Central memory CD8-positive, alpha-beta T cell (primary cell): ENCODE measurements around the gene MYH15.

Experiments
- ATAC-seq: fragments of 150-1000 bp; cut with Tn5 transposase; replicated peaks from 2 replicates; pipeline ENCODE4 v1.10.0; 2022; ENCODE audit warnings: mild to moderate bottlenecking, moderate FRiP score, moderate number of reproducible peaks; ENCODE audit not compliant: poor library complexity, severe bottlenecking; ENCODE audit errors: extremely low read depth
- DNase-seq, 2 donors: peaks; one replicate each; pipeline ENCODE4 v3.0.0; 2021; ENCODE audit warnings: low spot score in 2 of 2
- H3K27ac Mint-ChIP-seq: one replicate; pipeline ENCODE4 v1.8.0; 2022; ENCODE audit warnings: low read depth, mild to moderate bottlenecking, moderate library complexity, mixed read lengths
- H3K27me3 Mint-ChIP-seq: one replicate; pipeline ENCODE4 v1.8.0; 2022; ENCODE audit warnings: mixed read lengths
- H3K36me3 Mint-ChIP-seq: one replicate; pipeline ENCODE4 v1.8.0; 2022; ENCODE audit warnings: mild to moderate bottlenecking, moderate library complexity, mixed read lengths; ENCODE audit not compliant: insufficient read depth
- H3K4me1 Mint-ChIP-seq: one replicate; pipeline ENCODE4 v1.8.0; 2022; ENCODE audit warnings: mixed read lengths
- H3K4me3 Mint-ChIP-seq: one replicate; pipeline ENCODE4 v1.8.0; 2022; ENCODE audit warnings: mild to moderate bottlenecking, moderate library complexity, mixed read lengths
- H3K9me3 Mint-ChIP-seq: one replicate; pipeline ENCODE4 v1.8.0; 2022; ENCODE audit warnings: mixed read lengths

MYH15 gene

GRCh38 chr3:108345492-108346205 is 164.7 kb downstream of the MYH15 start:
- Mint-ChIP-seq H3K36me3 (no peaks in the 10 kb centered on the region), H3K27ac (no peak overlapping the region), H3K4me3 (no peak overlapping the region), H3K27me3 (no peaks in the 10 kb centered on the region), H3K4me1 (no peaks in the 10 kb centered on the region), H3K9me3 (no peaks in the 10 kb centered on the region)
- DNase-seq (no peak), ATAC-seq (no peak)

GRCh38 chr3:108343491-108343890 is 166.9 kb downstream of the MYH15 start:
- ATAC-seq (no peak), DNase-seq (no peak)
- Mint-ChIP-seq H3K4me1 (no peaks in the 10 kb centered on the region), H3K27ac (no peak overlapping the region), H3K9me3 (no peaks in the 10 kb centered on the region), H3K4me3 (no peak overlapping the region), H3K36me3 (no peaks in the 10 kb centered on the region), H3K27me3 (no peaks in the 10 kb centered on the region)

DNA sequence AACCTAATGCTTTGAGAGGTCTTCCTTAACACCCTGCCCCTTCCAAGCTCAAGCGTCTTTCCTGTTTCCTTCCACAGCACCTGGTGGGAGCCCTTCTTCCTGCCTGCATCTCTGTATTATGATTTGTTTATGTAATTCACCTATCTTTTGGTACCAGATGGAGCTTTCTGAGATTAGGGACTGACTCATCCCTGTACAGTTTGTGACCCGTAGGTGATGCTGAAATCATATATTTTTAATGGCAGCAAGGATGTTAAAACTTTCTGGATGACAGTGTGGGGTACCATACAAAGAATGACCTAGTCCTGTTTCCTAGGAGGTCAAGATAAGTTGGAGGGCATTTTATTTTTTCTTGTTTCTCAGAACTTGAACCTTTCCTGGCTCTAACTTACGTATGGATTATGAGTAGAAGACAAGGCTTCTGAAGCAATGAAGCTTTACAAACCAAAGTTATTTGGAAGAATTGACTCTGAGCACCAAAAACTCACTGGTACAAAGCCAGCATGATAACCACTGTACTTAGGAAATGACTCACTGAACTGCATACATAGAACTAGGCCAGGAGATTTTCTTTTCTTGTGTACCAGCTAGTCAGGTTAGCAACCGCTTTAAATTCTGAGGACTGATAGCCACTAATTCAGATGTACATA is 167.4 kb downstream of the MYH15 start:
- ATAC-seq, result no peak
- Mint-ChIP-seq H3K9me3 (no peaks in the 10 kb centered on the region), H3K4me1 (no peaks in the 10 kb centered on the region), H3K36me3 (no peaks in the 10 kb centered on the region), H3K27ac (no peak overlapping the region), H3K4me3 (no peak overlapping the region), H3K27me3 (no peaks in the 10 kb centered on the region)
- DNase-seq, result no peak

DNA sequence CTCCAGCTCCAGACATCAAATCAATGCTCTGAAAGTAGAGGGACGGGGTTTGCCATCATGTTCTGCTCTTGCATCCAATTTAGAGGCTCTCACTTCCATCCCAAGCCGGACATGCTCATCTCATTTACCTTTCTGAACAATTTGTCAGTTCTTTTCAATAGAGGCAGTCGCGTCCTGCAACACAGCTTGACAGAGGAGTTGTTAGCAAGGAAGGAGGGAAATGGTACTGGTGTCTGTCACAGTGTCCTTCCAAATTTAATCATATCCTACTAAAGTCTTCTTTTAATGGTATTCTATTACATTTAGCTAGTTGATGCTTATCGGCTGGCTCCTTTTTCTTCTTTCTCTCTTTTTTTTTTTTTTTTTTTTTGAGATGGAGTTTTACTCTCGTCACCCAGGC is 168.5 kb downstream of the MYH15 start:
- H3K9me3 Mint-ChIP-seq, result no peaks in the 10 kb centered on the region
- H3K4me3 Mint-ChIP-seq, result no peak overlapping the region
- no peak for DNase-seq
- no peak overlapping the region for H3K27ac Mint-ChIP-seq
- H3K27me3 Mint-ChIP-seq, result no peaks in the 10 kb centered on the region
- ATAC-seq, result no peak
- H3K4me1 Mint-ChIP-seq, result no peaks in the 10 kb centered on the region
- no peaks in the 10 kb centered on the region for H3K36me3 Mint-ChIP-seq

- Mint-ChIP-seq H3K9me3 (no peaks in the 10 kb centered on the region), H3K27ac (no peak overlapping the region)
These were observed 171.4 kb downstream of the MYH15 start for GRCh38 chr3:108338901-108339545.

DNA sequence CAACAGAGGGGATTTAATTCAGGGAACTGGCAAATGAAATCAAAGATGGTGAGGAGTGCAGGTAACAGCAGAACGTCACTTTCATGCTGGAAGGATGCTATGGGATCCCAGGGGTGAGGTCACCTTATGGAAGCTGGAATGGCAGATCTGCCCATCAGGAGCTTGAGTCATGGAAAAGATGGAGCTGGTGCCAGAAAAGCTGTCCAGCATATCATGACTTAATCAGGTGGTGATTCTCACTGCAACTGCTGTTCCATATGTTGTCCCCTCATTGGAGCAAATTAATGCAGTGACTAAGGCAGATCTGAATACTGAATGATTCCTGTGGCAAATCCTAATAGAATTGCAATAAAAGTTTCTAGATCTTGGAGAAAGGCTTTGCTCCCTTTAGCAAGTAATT is 175.7 kb downstream of the MYH15 start:
- H3K36me3 Mint-ChIP-seq, result no peaks in the 10 kb centered on the region
- DNase-seq (no peak), ATAC-seq (no peak)
- H3K27ac Mint-ChIP-seq, result no peak overlapping the region
- H3K4me3 Mint-ChIP-seq, result no peak overlapping the region
- H3K9me3 Mint-ChIP-seq, result no peaks in the 10 kb centered on the region
- no peaks in the 10 kb centered on the region for H3K4me1 Mint-ChIP-seq
- no peaks in the 10 kb centered on the region for H3K27me3 Mint-ChIP-seq

More at GRCh38 chr3:108338901-108339545, 171.4 kb downstream of the MYH15 start:
- Mint-ChIP-seq H3K4me1 (no peaks in the 10 kb centered on the region), H3K27me3 (no peaks in the 10 kb centered on the region), H3K36me3 (no peaks in the 10 kb centered on the region), H3K4me3 (no peak overlapping the region)
- ATAC-seq, result no peak
- no peak for DNase-seq

- no peaks in the 10 kb centered on the region for H3K36me3 Mint-ChIP-seq
- DNase-seq, result no peak
- no peaks in the 10 kb centered on the region for H3K27me3 Mint-ChIP-seq
- no peaks in the 10 kb centered on the region for H3K4me1 Mint-ChIP-seq
- H3K9me3 Mint-ChIP-seq, result no peaks in the 10 kb centered on the region
- H3K27ac Mint-ChIP-seq, result no peak overlapping the region
- no peak overlapping the region for H3K4me3 Mint-ChIP-seq
- no peak for ATAC-seq
These were observed 176.4 kb downstream of the MYH15 start for GRCh38 chr3:108333961-108334360.

DNA sequence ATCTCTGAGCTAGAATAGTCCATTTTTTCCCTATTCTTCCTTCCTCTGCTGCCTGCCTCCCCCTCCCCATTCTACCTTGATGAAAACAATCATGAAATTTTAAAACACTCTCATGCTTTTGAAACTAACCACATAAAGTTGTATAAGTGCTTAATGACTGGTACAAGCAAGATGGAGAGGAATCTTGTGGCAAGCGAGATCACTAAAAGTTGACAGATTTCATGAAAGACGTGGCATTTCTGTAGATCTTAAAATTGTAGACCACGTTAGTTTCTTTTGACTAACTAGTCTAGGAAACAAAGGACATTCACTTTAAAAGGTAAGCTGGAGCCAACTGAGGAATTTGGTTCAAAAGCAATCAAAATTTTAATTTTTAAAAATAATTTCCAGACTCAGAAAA is 178.6 kb downstream of the MYH15 start:
- ATAC-seq (no peak), DNase-seq (no peak)
- Mint-ChIP-seq H3K27ac (no peak overlapping the region), H3K36me3 (no peaks in the 10 kb centered on the region), H3K4me3 (no peak overlapping the region), H3K27me3 (no peaks in the 10 kb centered on the region), H3K9me3 (no peaks in the 10 kb centered on the region), H3K4me1 (no peaks in the 10 kb centered on the region)
